ENCODE data around the gene ATP13A3.
"Not testable (repeated sequence)": the region's sequence is repeated elsewhere in the genome, so short reads cannot be mapped to it uniquely, and the experiment has no call there.

The ATP13A3 gene

GRCh38 chr3:194486540-194487288, at the start of gene ATP13A3:
Gene ATP13A3 (minus strand): TSS chr3:194487002. CDS start chr3:194462190, 24,812 bp downstream.
- peak; percentile 75 for DNase-seq

GRCh38 chr3:194535199-194535598, 48.4 kb upstream of the ATP13A3 start:
- not testable (repeated sequence) for DNase-seq

- DNase-seq, result no peak
Observed at GRCh38 chr3:194534243-194534642, 47.4 kb upstream of the ATP13A3 start.

GRCh38 chr3:194532591-194532990, 45.8 kb upstream of the ATP13A3 start:
- no peak for DNase-seq

- no peak for DNase-seq
Observed at GRCh38 chr3:194527726-194528125, 40.9 kb upstream of the ATP13A3 start.

- no peak for DNase-seq
Observed at GRCh38 chr3:194526164-194526563, 39.4 kb upstream of the ATP13A3 start.

- DNase-seq, result no peak
Observed at GRCh38 chr3:194522579-194523046, 35.8 kb upstream of the ATP13A3 start.

- DNase-seq, result no peak
Observed at GRCh38 chr3:194521510-194522260, 34.9 kb upstream of the ATP13A3 start.

GRCh38 chr3:194520682-194521162, 33.9 kb upstream of the ATP13A3 start:
- not testable (repeated sequence) for DNase-seq

- DNase-seq, result not testable (repeated sequence)
Observed at GRCh38 chr3:194520201-194520600, 33.4 kb upstream of the ATP13A3 start.

- DNase-seq, result no peak
Observed at GRCh38 chr3:194518652-194519051, 31.9 kb upstream of the ATP13A3 start.

GRCh38 chr3:194517333-194517732, 30.5 kb upstream of the ATP13A3 start:
- DNase-seq, result no peak

- DNase-seq, result no peak
Observed at GRCh38 chr3:194514626-194515025, 27.8 kb upstream of the ATP13A3 start.

- peak; percentile 79 for DNase-seq
Observed at GRCh38 chr3:194512895-194513601, 26.2 kb upstream of the ATP13A3 start.

GRCh38 chr3:194508491-194509453, 22.0 kb upstream of the ATP13A3 start:
- no peak for DNase-seq

- no peak for DNase-seq
Observed at GRCh38 chr3:194507571-194507970, 20.8 kb upstream of the ATP13A3 start.

- no peak for DNase-seq
Observed at GRCh38 chr3:194505791-194506415, 19.1 kb upstream of the ATP13A3 start.

- DNase-seq, result no peak
Observed at GRCh38 chr3:194504861-194505260, 18.1 kb upstream of the ATP13A3 start.

GRCh38 chr3:194504146-194504545, 17.3 kb upstream of the ATP13A3 start:
- DNase-seq, result no peak

- DNase-seq, result no peak
Observed at GRCh38 chr3:194503081-194503531, 16.3 kb upstream of the ATP13A3 start.

GRCh38 chr3:194500198-194500597, 13.4 kb upstream of the ATP13A3 start:
- DNase-seq, result no peak
